ENCODE data around the gene RAD52.

- no peak for TF ChIP-seq CTCF (IDR thresholded peaks at IDR 0.05; ENCODE audit: low read depth, low read length)
- no peak for TF ChIP-seq EZH2phosphoT487 (IDR thresholded peaks at IDR 0.05; ENCODE audit: low read depth)
These were observed 40.5 kb upstream of the RAD52 start for GRCh38 chr12:989751-990660.
